ENCODE results near the gene FUOM. TPM values are rescaled to one million over a fixed set of nuclear protein-coding genes. Genes with fewer than 3 reads are reported as not detected.

Gene FUOM
- total RNA-seq, 1 donor from 2014 or later = 9.3 TPM

- Histone ChIP-seq H3K4me2 (no peak overlapping the region), H3K4me1 (peaks cover 6% of the 10 kb centered on the region), H3K27ac (no peak overlapping the region), H2AFZ (replicated peaks) (no peak overlapping the region), H3F3A (ENCODE audit: low read depth) (peaks cover 4% of the 10 kb centered on the region), H3K27me3 (no peaks in the 10 kb centered on the region), H3K4me3 (no peak overlapping the region), H4K20me1 (ENCODE audit: low read depth) (peaks cover 46% of the 10 kb centered on the region), H3K36me3 (no peaks in the 10 kb centered on the region), H3K9ac (no peak overlapping the region), H3K9me3 (ENCODE audit: low read depth) (no peaks in the 10 kb centered on the region), H3K79me2 (ENCODE audit: low read depth) (peaks cover 59% of the 10 kb centered on the region)
- DNase-seq (ENCODE audit: low spot score) = no peak
- Mint-ChIP-seq H3K27me3 (ENCODE audit: insufficient read depth, low read depth) (peaks cover 11% of the 10 kb centered on the region), H3K36me3 (peaks cover 10% of the 10 kb centered on the region), H3K4me3 (peak overlapping the region; percentile 41), H3K9me3 (no peaks in the 10 kb centered on the region), H3K4me1 (peaks cover 15% of the 10 kb centered on the region), H3K27ac (no peak overlapping the region)
- TF ChIP-seq EZH2 (IDR thresholded peaks at IDR 0.05) (no peak), EZH2phosphoT487 (IDR thresholded peaks at IDR 0.05) (no peak)
- TF ChIP-seq, protein P1, sequence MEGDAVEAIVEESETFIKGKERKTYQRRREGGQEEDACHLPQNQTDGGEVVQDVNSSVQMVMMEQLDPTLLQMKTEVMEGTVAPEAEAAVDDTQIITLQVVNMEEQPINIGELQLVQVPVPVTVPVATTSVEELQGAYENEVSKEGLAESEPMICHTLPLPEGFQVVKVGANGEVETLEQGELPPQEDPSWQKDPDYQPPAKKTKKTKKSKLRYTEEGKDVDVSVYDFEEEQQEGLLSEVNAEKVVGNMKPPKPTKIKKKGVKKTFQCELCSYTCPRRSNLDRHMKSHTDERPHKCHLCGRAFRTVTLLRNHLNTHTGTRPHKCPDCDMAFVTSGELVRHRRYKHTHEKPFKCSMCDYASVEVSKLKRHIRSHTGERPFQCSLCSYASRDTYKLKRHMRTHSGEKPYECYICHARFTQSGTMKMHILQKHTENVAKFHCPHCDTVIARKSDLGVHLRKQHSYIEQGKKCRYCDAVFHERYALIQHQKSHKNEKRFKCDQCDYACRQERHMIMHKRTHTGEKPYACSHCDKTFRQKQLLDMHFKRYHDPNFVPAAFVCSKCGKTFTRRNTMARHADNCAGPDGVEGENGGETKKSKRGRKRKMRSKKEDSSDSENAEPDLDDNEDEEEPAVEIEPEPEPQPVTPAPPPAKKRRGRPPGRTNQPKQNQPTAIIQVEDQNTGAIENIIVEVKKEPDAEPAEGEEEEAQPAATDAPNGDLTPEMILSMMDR (IDR thresholded peaks at IDR 0.05) = no peak
These were observed 51.7 kb downstream of the FUOM start for GRCh38 chr10:133306097-133306476.

Small RNAs within 50 kb of the gene (microRNA-seq; reads per million reads assigned to microRNA genes)
- gene MIR3944 = 1.6 reads per million

Small RNAs within 50 kb of the gene (small RNA-seq; reads per million reads assigned to genes)
- gene AL360181.4 = not detected
- gene BANF1P2 = not detected
- gene MIR3944 = not detected

Other genes with a start within 250 kb of the FUOM start
- 1.8 and 5.6 TPM in 2 replicates for gene KNDC1, start 197.8 kb downstream of the FUOM start, total RNA-seq (ENCODE audit: low replicate concordance)
- not detected in 2 replicates for gene UTF1, start 127.8 kb downstream of the FUOM start, total RNA-seq (ENCODE audit: low replicate concordance)
- 1.0 TPM in 1 of 2 replicates, not detected in the other for gene VENTX, start 120.2 kb downstream of the FUOM start, total RNA-seq (ENCODE audit: low replicate concordance)
- gene ADAM8, start 81.2 kb downstream of the FUOM start, total RNA-seq (ENCODE audit: low replicate concordance) = 3.2 and 3.3 TPM in 2 replicates
- 54.8 and 55.4 TPM in 2 replicates for gene TUBGCP2, start 49.1 kb downstream of the FUOM start, total RNA-seq (ENCODE audit: low replicate concordance)
- 34.4 and 44.4 TPM in 2 replicates for gene ZNF511, start 49.1 kb downstream of the FUOM start, total RNA-seq (ENCODE audit: low replicate concordance)
- 1.6 TPM in 1 of 2 replicates, not detected in the other for gene CALY, start 21.1 kb downstream of the FUOM start, total RNA-seq (ENCODE audit: low replicate concordance)
- gene PRAP1, start 10.6 kb downstream of the FUOM start, total RNA-seq (ENCODE audit: low replicate concordance) = 0.62 TPM in 1 of 2 replicates, not detected in the other
- 77.4 and 91.9 TPM in 2 replicates for gene ECHS1, start 15.3 kb upstream of the FUOM start, total RNA-seq (ENCODE audit: low replicate concordance)
- 4.6 and 8.2 TPM in 2 replicates for gene PAOX, start 21.2 kb upstream of the FUOM start, total RNA-seq (ENCODE audit: low replicate concordance)
- 28.0 and 28.8 TPM in 2 replicates for gene MTG1, start 36.1 kb upstream of the FUOM start, total RNA-seq (ENCODE audit: low replicate concordance)
- 0.06 and 0.12 TPM in 2 replicates for gene SPRN, start 66.6 kb upstream of the FUOM start, total RNA-seq (ENCODE audit: low replicate concordance)
- gene SCART1, start 95.9 kb upstream of the FUOM start, total RNA-seq (ENCODE audit: low replicate concordance) = 0.49 and 1.1 TPM in 2 replicates
- 0.36 and 0.50 TPM in 2 replicates for gene CYP2E1, start 169.3 kb upstream of the FUOM start, total RNA-seq (ENCODE audit: low replicate concordance)
- not detected in 2 replicates for gene SYCE1, start 207.6 kb upstream of the FUOM start, total RNA-seq (ENCODE audit: low replicate concordance)

Measured in neural progenitor cell (in vitro differentiated cells).